Measurements from ENCODE around the gene DNAJB9.

- TF ChIP-seq POLR2A (IDR thresholded peaks at IDR 0.05; ENCODE audit: low read depth, low read length) (no peak), CEBPB (IDR thresholded peaks at IDR 0.05; ENCODE audit: borderline replicate concordance in 1 of 2, low read depth in 2 of 2, low read length in 2 of 2) (no peak)
These were observed 32.4 kb upstream of the DNAJB9 start for GRCh38 chr7:108537229-108537628.
